Epithelial cell of esophagus (primary cell): ENCODE data around the gene MISP.

ENCODE experiments used
- DNase-seq: peaks from one replicate; pipeline ENCODE4 v3.0.0; 2010; ENCODE audit warnings: low read depth
- H3K4me3 ChIP-seq: 2 replicates; pipeline ENCODE4 v1.5.1; 2011; ENCODE audit warnings: mild to moderate bottlenecking, low read length, control low read depth
- TF ChIP-seq, protein P1 (sequence below): IDR thresholded peaks from 2 replicates; pipeline ENCODE4 v1.5.1; 2011; ENCODE audit warnings: low read depth, mild to moderate bottlenecking, low read length, control low read depth, inconsistent platforms; ENCODE audit not compliant: insufficient read depth; ENCODE audit errors: missing control alignments

MISP gene

GRCh38 chr19:808423-808775, 57.5 kb downstream of the MISP start:
- DNase-seq, result no peak
- H3K4me3 ChIP-seq, result no peak overlapping the region
- TF ChIP-seq, protein P1, sequence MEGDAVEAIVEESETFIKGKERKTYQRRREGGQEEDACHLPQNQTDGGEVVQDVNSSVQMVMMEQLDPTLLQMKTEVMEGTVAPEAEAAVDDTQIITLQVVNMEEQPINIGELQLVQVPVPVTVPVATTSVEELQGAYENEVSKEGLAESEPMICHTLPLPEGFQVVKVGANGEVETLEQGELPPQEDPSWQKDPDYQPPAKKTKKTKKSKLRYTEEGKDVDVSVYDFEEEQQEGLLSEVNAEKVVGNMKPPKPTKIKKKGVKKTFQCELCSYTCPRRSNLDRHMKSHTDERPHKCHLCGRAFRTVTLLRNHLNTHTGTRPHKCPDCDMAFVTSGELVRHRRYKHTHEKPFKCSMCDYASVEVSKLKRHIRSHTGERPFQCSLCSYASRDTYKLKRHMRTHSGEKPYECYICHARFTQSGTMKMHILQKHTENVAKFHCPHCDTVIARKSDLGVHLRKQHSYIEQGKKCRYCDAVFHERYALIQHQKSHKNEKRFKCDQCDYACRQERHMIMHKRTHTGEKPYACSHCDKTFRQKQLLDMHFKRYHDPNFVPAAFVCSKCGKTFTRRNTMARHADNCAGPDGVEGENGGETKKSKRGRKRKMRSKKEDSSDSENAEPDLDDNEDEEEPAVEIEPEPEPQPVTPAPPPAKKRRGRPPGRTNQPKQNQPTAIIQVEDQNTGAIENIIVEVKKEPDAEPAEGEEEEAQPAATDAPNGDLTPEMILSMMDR, result no peak

DNA sequence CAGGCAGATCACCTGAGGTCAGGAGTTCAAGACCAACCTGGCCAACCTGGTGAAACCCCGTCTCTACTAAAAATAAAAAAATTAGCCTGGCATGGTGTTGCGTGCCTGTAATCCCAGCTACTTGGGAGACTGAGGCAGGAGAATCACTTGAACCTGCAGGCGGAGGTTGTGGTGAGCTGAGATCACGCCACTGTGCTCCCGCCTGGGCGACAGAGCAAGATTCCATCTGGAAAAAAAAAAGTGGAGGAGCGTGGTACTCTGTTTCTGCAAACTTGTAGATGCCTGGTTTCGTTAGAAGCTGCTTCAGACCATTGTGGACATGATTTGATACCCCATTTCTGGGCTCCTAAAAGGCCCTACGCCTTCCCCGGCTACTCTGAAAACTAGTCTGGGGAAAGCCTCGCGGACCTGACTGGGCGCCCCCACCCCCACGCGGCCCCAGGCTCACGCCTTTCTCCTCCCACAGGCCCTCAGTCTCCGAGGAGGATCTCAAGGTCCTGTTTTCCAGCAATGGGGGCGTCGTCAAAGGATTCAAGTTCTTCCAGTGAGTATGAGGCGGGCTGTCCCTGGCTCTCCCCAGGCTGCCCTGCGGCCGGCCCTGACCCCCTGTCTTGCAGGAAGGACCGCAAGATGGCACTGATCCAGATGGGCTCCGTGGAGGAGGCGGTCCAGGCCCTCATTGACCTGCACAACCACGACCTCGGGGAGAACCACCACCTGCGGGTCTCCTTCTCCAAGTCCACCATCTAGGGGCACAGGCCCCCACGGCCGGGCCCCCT, 59.4 kb downstream of the MISP start:
- H3K4me3 ChIP-seq, result no peak overlapping the region
- DNase-seq, result no peak
- TF ChIP-seq, protein P1, result no peak

DNA sequence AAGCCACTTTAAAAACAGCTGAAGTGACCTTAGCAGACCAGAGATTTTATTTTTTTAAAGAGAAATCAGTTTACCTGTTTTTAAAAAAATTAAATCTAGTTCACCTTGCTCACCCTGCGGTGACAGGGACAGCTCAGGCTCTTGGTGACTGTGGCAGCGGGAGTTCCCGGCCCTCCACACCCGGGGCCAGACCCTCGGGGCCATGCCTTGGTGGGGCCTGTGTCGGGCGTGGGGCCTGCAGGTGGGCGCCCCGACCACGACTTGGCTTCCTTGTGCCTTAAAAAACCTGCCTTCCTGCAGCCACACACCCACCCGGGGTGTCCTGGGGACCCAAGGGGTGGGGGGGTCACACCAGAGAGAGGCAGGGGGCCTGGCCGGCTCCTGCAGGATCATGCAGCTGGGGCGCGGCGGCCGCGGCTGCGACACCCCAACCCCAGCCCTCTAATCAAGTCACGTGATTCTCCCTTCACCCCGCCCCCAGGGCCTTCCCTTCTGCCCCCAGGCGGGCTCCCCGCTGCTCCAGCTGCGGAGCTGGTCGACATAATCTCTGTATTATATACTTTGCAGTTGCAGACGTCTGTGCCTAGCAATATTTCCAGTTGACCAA, 60.1 kb downstream of the MISP start:
- DNase-seq, result no peak
- TF ChIP-seq, protein P1, result no peak
- no peak overlapping the region for H3K4me3 ChIP-seq

- DNase-seq, result no peak
- TF ChIP-seq, protein P1, result no peak
- no peak overlapping the region for H3K4me3 ChIP-seq
Observed at GRCh38 chr19:811506-812048, 60.7 kb downstream of the MISP start.

GRCh38 chr19:812049-812746, 61.3 kb downstream of the MISP start:
- no peak for DNase-seq
- TF ChIP-seq, protein P1, result no peak
- no peak overlapping the region for H3K4me3 ChIP-seq

- H3K4me3 ChIP-seq, result no peak overlapping the region
- DNase-seq, result no peak
- TF ChIP-seq, protein P1, result no peak
Observed at GRCh38 chr19:812747-813218, 61.9 kb downstream of the MISP start.
